ENCODE measurements around the gene CCDC12. TPM values are rescaled to one million over a fixed set of nuclear protein-coding genes. Genes with fewer than 3 reads are reported as not detected.

CCDC12 gene
- total and polyA plus RNA-seq, 9 of the 15 experiments (the other 6 are each of a cell fraction or from before 2014, with no cell fraction given): 8.9 to 201 (median 86.9) TPM

DNA sequence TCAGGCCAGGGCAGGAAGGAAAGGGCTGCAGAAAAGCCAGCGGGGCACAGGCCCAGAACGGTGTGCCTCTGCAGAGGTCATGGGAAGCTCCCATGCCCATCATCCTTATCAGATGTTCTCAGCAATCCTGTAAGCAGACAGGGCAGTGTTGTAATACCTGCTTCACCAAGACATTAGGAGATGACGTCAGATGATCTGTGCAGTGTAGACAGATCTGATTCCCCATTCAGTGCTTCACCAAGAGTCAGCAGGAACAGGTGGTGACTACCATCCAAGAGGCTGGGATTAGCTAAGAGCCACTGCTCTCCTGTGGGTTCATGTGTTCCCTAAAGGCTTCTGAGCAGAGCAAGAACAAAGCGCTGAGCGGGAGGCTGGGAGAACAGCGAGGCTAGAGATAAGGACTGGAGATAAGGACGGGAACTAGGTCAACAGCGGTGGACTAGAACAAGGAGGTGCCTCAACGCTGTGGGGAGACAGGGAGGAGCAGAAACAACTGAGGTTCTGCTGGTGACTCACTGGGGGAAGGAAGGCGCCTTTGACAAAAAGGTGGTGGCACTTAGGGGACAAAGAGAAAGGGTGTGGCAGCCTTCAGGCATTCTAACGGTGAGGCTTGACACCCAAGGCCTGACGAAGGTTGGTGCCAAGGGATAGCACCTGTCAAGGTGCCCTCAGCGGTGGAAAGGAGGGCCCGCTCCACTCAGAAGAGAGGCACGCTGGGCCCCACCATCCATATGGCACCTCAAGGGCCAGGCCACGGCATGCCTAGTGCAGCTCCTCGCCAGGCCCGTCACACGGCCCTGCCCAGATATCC, 28.4 kb downstream of the CCDC12 start (continued):
- TF ChIP-seq KDM4B (IDR thresholded peaks at IDR 0.05; ENCODE audit: borderline replicate concordance in 2 of 2, low read depth in 1 of 2): no peak; a peak in 1 of 4 replicates
- no peak for TF ChIP-seq KAT8 (IDR thresholded peaks at IDR 0.05; ENCODE audit: low read depth)
- TF ChIP-seq HDAC3 (IDR thresholded peaks at IDR 0.05; ENCODE audit: borderline replicate concordance, partially characterized antibody): no peak
- no peak for TF ChIP-seq POU5F1 (IDR thresholded peaks at IDR 0.05; ENCODE audit: borderline replicate concordance, low read depth, low read length, partially characterized antibody)
- TF ChIP-seq, protein P1, sequence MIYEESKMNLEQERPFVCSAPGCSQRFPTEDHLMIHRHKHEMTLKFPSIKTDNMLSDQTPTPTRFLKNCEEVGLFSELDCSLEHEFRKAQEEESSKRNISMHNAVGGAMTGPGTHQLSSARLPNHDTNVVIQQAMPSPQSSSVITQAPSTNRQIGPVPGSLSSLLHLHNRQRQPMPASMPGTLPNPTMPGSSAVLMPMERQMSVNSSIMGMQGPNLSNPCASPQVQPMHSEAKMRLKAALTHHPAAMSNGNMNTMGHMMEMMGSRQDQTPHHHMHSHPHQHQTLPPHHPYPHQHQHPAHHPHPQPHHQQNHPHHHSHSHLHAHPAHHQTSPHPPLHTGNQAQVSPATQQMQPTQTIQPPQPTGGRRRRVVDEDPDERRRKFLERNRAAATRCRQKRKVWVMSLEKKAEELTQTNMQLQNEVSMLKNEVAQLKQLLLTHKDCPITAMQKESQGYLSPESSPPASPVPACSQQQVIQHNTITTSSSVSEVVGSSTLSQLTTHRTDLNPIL (CRISPR knock-in tag; IDR thresholded peaks at IDR 0.05): no peak
- no peak for TF ChIP-seq ZNF217 (CRISPR knock-in tag; IDR thresholded peaks at IDR 0.05)
- no peak for TF ChIP-seq PCBP2 (IDR thresholded peaks at IDR 0.05; ENCODE audit: low read depth, low read length, poor library complexity, severe bottlenecking)
- TF ChIP-seq FIP1L1 (IDR thresholded peaks at IDR 0.05; ENCODE audit: low read depth, low read length, poor library complexity, severe bottlenecking): no peak
- no peak for TF ChIP-seq ZNF644 (tag; IDR thresholded peaks at IDR 0.05; ENCODE audit: low read depth)
- TF ChIP-seq ARID3B (CRISPR knock-in tag; IDR thresholded peaks at IDR 0.05; ENCODE audit: borderline replicate concordance): no peak
- TF ChIP-seq ZNF324 (CRISPR knock-in tag; IDR thresholded peaks at IDR 0.05): no peak
- TF ChIP-seq, protein P2, sequence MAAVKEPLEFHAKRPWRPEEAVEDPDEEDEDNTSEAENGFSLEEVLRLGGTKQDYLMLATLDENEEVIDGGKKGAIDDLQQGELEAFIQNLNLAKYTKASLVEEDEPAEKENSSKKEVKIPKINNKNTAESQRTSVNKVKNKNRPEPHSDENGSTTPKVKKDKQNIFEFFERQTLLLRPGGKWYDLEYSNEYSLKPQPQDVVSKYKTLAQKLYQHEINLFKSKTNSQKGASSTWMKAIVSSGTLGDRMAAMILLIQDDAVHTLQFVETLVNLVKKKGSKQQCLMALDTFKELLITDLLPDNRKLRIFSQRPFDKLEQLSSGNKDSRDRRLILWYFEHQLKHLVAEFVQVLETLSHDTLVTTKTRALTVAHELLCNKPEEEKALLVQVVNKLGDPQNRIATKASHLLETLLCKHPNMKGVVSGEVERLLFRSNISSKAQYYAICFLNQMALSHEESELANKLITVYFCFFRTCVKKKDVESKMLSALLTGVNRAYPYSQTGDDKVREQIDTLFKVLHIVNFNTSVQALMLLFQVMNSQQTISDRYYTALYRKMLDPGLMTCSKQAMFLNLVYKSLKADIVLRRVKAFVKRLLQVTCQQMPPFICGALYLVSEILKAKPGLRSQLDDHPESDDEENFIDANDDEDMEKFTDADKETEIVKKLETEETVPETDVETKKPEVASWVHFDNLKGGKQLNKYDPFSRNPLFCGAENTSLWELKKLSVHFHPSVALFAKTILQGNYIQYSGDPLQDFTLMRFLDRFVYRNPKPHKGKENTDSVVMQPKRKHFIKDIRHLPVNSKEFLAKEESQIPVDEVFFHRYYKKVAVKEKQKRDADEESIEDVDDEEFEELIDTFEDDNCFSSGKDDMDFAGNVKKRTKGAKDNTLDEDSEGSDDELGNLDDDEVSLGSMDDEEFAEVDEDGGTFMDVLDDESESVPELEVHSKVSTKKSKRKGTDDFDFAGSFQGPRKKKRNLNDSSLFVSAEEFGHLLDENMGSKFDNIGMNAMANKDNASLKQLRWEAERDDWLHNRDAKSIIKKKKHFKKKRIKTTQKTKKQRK (IDR thresholded peaks at IDR 0.05; ENCODE audit: borderline replicate concordance, low read depth, low read length): no peak
- no peak for TF ChIP-seq ZNF263 (CRISPR knock-in tag; IDR thresholded peaks at IDR 0.05; ENCODE audit: borderline replicate concordance)
- no peak for TF ChIP-seq ZNF384 (IDR thresholded peaks at IDR 0.05; ENCODE audit: low read depth, low read length)
- 0 out of 2 replicates have a peak, but pooled peaks have one; percentile 24 for TF ChIP-seq ZNF76 (CRISPR knock-in tag; IDR thresholded peaks at IDR 0.05; ENCODE audit: borderline replicate concordance)
- TF ChIP-seq ZNF274 (IDR thresholded peaks at IDR 0.05; ENCODE audit: borderline replicate concordance, low read depth, low read length): no peak
- TF ChIP-seq ZNF444 (CRISPR knock-in tag; IDR thresholded peaks at IDR 0.05): no peak
- no peak for TF ChIP-seq U2AF2 (optimal IDR thresholded peaks at IDR 0.05; ENCODE audit: low read depth, low read length)
